IMR-90 (cell line): ENCODE results near the gene JMJD7.

Source experiments
- BHLHE40 ChIP-seq: fragments of 150-350 bp; IDR thresholded peaks from 2 replicates; pipeline ENCODE4 v1.6.1; 2016; ENCODE audit warnings: mild to moderate bottlenecking, low read depth, low read length
- CEBPB ChIP-seq: IDR thresholded peaks from 2 replicates; pipeline ENCODE4 v1.6.1; 2012; ENCODE audit warnings: low read depth, low read length, improper control_type of control experiment
- CHD1 ChIP-seq: IDR thresholded peaks from 2 replicates; pipeline ENCODE4 v1.6.1; 2012; ENCODE audit warnings: low read depth, low read length, improper control_type of control experiment
- MAFK ChIP-seq: IDR thresholded peaks from 2 replicates; pipeline ENCODE4 v1.6.1; 2012; ENCODE audit warnings: low read depth, low read length, improper control_type of control experiment
- NFE2L2 ChIP-seq: fragments of 150-350 bp; IDR thresholded peaks from 2 replicates; pipeline ENCODE4 v1.6.1; 2016; ENCODE audit warnings: low read depth, mild to moderate bottlenecking, low read length
- POLR2A ChIP-seq: IDR thresholded peaks from 2 replicates; pipeline ENCODE4 v1.6.1; 2012; ENCODE audit warnings: mild to moderate bottlenecking, low read depth, low read length
- RAD21 ChIP-seq: IDR thresholded peaks from 2 replicates; pipeline ENCODE4 v1.6.1; 2012; ENCODE audit warnings: low read length, improper control_type of control experiment
- RCOR1 ChIP-seq: IDR thresholded peaks from 2 replicates; pipeline ENCODE4 v1.6.1; 2012; ENCODE audit warnings: mild to moderate bottlenecking, low read length, improper control_type of control experiment; ENCODE audit not compliant: insufficient replicate concordance
- RFX5 ChIP-seq: IDR thresholded peaks from 2 replicates; pipeline ENCODE4 v1.8.0; 2012; ENCODE audit warnings: low read depth, mild to moderate bottlenecking, low read length, moderate library complexity
- SMC3 ChIP-seq: fragments of 150-350 bp; IDR thresholded peaks from 2 replicates; pipeline ENCODE4 v1.6.1; 2016; ENCODE audit warnings: low read depth, mild to moderate bottlenecking, antibody characterized with exemption, low read length, moderate library complexity
- USF2 ChIP-seq: fragments of 150-350 bp; IDR thresholded peaks from 2 replicates; pipeline ENCODE4 v1.6.1; 2017; ENCODE audit warnings: mild to moderate bottlenecking, antibody characterized with exemption, low read length, low read depth
- TF ChIP-seq, protein P1 (sequence below): conservative IDR thresholded peaks from 2 replicates; pipeline ENCODE4 v1.5.1; 2012; ENCODE audit warnings: mild to moderate bottlenecking, low read depth, low read length, improper control_type of control experiment
- TF ChIP-seq, protein P2 (sequence below): fragments of 150-350 bp; IDR thresholded peaks from 2 replicates; pipeline ENCODE4 v1.6.1; 2016; ENCODE audit warnings: low read depth, mild to moderate bottlenecking, low read length, moderate library complexity, borderline replicate concordance

- TF ChIP-seq, protein P1, sequence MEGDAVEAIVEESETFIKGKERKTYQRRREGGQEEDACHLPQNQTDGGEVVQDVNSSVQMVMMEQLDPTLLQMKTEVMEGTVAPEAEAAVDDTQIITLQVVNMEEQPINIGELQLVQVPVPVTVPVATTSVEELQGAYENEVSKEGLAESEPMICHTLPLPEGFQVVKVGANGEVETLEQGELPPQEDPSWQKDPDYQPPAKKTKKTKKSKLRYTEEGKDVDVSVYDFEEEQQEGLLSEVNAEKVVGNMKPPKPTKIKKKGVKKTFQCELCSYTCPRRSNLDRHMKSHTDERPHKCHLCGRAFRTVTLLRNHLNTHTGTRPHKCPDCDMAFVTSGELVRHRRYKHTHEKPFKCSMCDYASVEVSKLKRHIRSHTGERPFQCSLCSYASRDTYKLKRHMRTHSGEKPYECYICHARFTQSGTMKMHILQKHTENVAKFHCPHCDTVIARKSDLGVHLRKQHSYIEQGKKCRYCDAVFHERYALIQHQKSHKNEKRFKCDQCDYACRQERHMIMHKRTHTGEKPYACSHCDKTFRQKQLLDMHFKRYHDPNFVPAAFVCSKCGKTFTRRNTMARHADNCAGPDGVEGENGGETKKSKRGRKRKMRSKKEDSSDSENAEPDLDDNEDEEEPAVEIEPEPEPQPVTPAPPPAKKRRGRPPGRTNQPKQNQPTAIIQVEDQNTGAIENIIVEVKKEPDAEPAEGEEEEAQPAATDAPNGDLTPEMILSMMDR: no peak
- no peak for TF ChIP-seq POLR2A
- TF ChIP-seq CEBPB: no peak
- no peak for TF ChIP-seq RCOR1
- TF ChIP-seq CHD1: no peak
- no peak for TF ChIP-seq SMC3
- TF ChIP-seq RFX5: no peak
- TF ChIP-seq, protein P2, sequence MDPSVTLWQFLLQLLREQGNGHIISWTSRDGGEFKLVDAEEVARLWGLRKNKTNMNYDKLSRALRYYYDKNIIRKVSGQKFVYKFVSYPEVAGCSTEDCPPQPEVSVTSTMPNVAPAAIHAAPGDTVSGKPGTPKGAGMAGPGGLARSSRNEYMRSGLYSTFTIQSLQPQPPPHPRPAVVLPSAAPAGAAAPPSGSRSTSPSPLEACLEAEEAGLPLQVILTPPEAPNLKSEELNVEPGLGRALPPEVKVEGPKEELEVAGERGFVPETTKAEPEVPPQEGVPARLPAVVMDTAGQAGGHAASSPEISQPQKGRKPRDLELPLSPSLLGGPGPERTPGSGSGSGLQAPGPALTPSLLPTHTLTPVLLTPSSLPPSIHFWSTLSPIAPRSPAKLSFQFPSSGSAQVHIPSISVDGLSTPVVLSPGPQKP: no peak
- no peak for TF ChIP-seq NFE2L2
- TF ChIP-seq MAFK: no peak
- TF ChIP-seq BHLHE40: no peak
- no peak for TF ChIP-seq USF2
- TF ChIP-seq RAD21: no peak
These were observed 33.8 kb upstream of the JMJD7 start for GRCh38 chr15:41794081-41794480.
